ENCODE results near the gene BAZ2B. TPM values are rescaled to one million over a fixed set of nuclear protein-coding genes. Genes with fewer than 3 reads are reported as not detected.

The BAZ2B gene
- total RNA-seq, 2 donors from 2014 or later: 60.8 to 84.5 TPM

GRCh38 chr2:159651884-159652283 lies 35.5 kb upstream of the BAZ2B start:
- intact Hi-C loops (cut with DNase I): no loop called here
- no peak overlapping the region for H3K4me3 ChIP-seq
- 96% methylated on average over 1 of the region's 1 CpG for WGBS

GRCh38 chr2:159650574-159650973 lies 34.2 kb upstream of the BAZ2B start:
- Histone ChIP-seq H3K36me3 (no peaks in the 10 kb centered on the region), H3K4me1 (replicated peaks) (no peaks in the 10 kb centered on the region), H3K4me3 (no peak overlapping the region), H3K9me3 (no peaks in the 10 kb centered on the region), H3K27ac (no peak overlapping the region), H3K27me3 (replicated peaks; ENCODE audit: insufficient read depth) (no peaks in the 10 kb centered on the region)
- TF ChIP-seq POLR2A (IDR thresholded peaks at IDR 0.05): no peak
- no peak for TF ChIP-seq POLR2AphosphoS5 (IDR thresholded peaks at IDR 0.05)
- no peak for TF ChIP-seq CTCF (IDR thresholded peaks at IDR 0.05)
- no peak for DNase-seq (ENCODE audit: low spot score)
- intact Hi-C loops (cut with DNase I): no loop called here

More at GRCh38 chr2:159651884-159652283, 35.5 kb upstream of the BAZ2B start:
- TF ChIP-seq POLR2AphosphoS5 (IDR thresholded peaks at IDR 0.05) (no peak), POLR2A (IDR thresholded peaks at IDR 0.05) (no peak), CTCF (IDR thresholded peaks at IDR 0.05) (no peak)
- no peaks in the 10 kb centered on the region for H3K4me1 ChIP-seq (replicated peaks)
- no peak overlapping the region for H3K27ac ChIP-seq
- no peaks in the 10 kb centered on the region for H3K9me3 ChIP-seq
- no peak for DNase-seq (ENCODE audit: low spot score)
- H3K27me3 ChIP-seq (replicated peaks; ENCODE audit: insufficient read depth): no peaks in the 10 kb centered on the region
- H3K36me3 ChIP-seq: no peaks in the 10 kb centered on the region

- intact Hi-C loops (cut with DNase I): no loop called here
- DNase-seq (ENCODE audit: low spot score): no peak
- 79% methylated on average over 2 of the region's 2 CpGs for WGBS
- no peaks in the 10 kb centered on the region for H3K27me3 ChIP-seq (replicated peaks; ENCODE audit: insufficient read depth)
- no peak overlapping the region for H3K4me3 ChIP-seq
- no peak for TF ChIP-seq CTCF (IDR thresholded peaks at IDR 0.05)
- TF ChIP-seq POLR2A (IDR thresholded peaks at IDR 0.05): no peak
- no peak for TF ChIP-seq POLR2AphosphoS5 (IDR thresholded peaks at IDR 0.05)
- no peaks in the 10 kb centered on the region for H3K36me3 ChIP-seq
- H3K27ac ChIP-seq: no peak overlapping the region
- no peaks in the 10 kb centered on the region for H3K9me3 ChIP-seq
- no peaks in the 10 kb centered on the region for H3K4me1 ChIP-seq (replicated peaks)
Observed at GRCh38 chr2:159648643-159649042, 32.3 kb upstream of the BAZ2B start.

GRCh38 chr2:159647667-159648066 lies 31.3 kb upstream of the BAZ2B start:
- TF ChIP-seq POLR2AphosphoS5 (IDR thresholded peaks at IDR 0.05) (no peak), POLR2A (IDR thresholded peaks at IDR 0.05) (no peak), CTCF (IDR thresholded peaks at IDR 0.05) (no peak)
- no peak for DNase-seq (ENCODE audit: low spot score)
- intact Hi-C loops (cut with DNase I): no loop called here

GRCh38 chr2:159640176-159640575 lies 23.8 kb upstream of the BAZ2B start:
- H3K4me3 ChIP-seq: no peak overlapping the region
- no peak overlapping the region for H3K27ac ChIP-seq
- 91% methylated on average over 1 of the region's 1 CpG for WGBS
- no peak for TF ChIP-seq CTCF (IDR thresholded peaks at IDR 0.05)
- TF ChIP-seq POLR2AphosphoS5 (IDR thresholded peaks at IDR 0.05): no peak
- no peak for TF ChIP-seq POLR2A (IDR thresholded peaks at IDR 0.05)
- H3K36me3 ChIP-seq: no peaks in the 10 kb centered on the region
- intact Hi-C loops (cut with DNase I): no loop called here
- H3K27me3 ChIP-seq (replicated peaks; ENCODE audit: insufficient read depth): no peaks in the 10 kb centered on the region
- no peak for DNase-seq (ENCODE audit: low spot score)
- no peaks in the 10 kb centered on the region for H3K4me1 ChIP-seq (replicated peaks)
- H3K9me3 ChIP-seq: no peaks in the 10 kb centered on the region

More at GRCh38 chr2:159647667-159648066, 31.3 kb upstream of the BAZ2B start:
- no peaks in the 10 kb centered on the region for H3K9me3 ChIP-seq
- H3K27me3 ChIP-seq (replicated peaks; ENCODE audit: insufficient read depth): no peaks in the 10 kb centered on the region
- WGBS: 97% methylated on average over 2 of the region's 2 CpGs
- no peaks in the 10 kb centered on the region for H3K4me1 ChIP-seq (replicated peaks)
- H3K4me3 ChIP-seq: no peak overlapping the region
- no peak overlapping the region for H3K27ac ChIP-seq
- no peaks in the 10 kb centered on the region for H3K36me3 ChIP-seq
